ENCODE measurements around the gene CCDC7.
A peak's percentile ranks its signal among the peaks of the same experiment; 100 is the strongest.
"Not testable (repeated sequence)": the region's sequence is repeated elsewhere in the genome, so short reads cannot be mapped to it uniquely, and the experiment has no call there.

CCDC7 gene

DNA sequence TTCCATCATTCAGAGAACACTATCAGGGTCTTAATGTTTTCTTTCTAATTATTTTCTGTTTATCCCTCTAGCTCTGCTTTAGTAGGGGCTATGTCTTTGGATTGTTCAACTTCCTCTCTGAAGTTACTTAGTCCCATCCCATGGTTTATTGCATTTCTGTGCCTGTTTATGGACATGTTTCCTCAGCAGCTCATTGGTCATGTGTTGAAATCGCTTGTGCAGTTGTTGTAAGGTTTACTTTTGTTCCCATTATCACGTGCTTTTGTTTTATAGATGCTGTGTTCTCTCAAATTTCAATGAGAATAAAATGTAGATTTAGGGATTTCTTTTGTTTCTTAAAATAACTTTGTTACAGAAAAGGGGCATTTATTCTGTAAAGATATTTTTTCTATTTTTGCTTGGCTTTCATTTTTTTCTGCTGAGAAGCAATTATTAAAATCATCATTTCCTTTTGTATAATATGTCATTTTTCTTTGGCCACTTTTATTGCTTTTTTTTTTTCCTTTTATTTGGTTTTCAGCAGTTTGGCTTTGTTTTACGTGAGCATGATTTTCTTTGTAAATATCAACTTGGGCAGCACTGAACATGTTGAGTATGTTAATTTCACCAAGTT is 110.9 kb downstream of the CCDC7 start:
- TF ChIP-seq, protein P1, sequence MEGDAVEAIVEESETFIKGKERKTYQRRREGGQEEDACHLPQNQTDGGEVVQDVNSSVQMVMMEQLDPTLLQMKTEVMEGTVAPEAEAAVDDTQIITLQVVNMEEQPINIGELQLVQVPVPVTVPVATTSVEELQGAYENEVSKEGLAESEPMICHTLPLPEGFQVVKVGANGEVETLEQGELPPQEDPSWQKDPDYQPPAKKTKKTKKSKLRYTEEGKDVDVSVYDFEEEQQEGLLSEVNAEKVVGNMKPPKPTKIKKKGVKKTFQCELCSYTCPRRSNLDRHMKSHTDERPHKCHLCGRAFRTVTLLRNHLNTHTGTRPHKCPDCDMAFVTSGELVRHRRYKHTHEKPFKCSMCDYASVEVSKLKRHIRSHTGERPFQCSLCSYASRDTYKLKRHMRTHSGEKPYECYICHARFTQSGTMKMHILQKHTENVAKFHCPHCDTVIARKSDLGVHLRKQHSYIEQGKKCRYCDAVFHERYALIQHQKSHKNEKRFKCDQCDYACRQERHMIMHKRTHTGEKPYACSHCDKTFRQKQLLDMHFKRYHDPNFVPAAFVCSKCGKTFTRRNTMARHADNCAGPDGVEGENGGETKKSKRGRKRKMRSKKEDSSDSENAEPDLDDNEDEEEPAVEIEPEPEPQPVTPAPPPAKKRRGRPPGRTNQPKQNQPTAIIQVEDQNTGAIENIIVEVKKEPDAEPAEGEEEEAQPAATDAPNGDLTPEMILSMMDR (conservative IDR thresholded peaks at IDR 0.05; ENCODE audit: control insufficient read depth, insufficient read depth, low read depth, low read length), result no peak
- H3K4me3 ChIP-seq (ENCODE audit: control insufficient read depth, low read depth, low read length), result no peak overlapping the region
- DNase-seq (ENCODE audit: low read depth), result no peak

DNA sequence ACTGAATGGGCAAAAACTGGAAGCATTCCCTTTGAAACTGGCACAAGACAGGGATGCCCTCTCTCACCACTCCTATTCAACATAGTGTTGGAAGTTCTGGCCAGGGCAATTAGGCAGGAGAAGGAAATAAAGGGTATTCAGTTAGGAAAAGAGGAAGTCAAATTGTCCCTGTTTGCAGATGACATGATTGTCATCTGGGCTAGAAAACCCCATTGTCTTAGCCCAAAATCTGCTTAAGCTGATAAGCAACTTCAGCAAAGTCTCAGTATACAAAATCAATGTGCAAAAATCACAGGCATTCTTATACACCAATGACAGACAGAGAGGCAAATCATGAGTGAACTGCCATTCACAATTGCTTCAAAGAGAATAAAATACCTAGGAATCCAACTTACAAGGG is 116.8 kb downstream of the CCDC7 start:
- DNase-seq (ENCODE audit: low read depth); H3K4me3 ChIP-seq (ENCODE audit: control insufficient read depth, low read depth, low read length): not testable (repeated sequence)

DNA sequence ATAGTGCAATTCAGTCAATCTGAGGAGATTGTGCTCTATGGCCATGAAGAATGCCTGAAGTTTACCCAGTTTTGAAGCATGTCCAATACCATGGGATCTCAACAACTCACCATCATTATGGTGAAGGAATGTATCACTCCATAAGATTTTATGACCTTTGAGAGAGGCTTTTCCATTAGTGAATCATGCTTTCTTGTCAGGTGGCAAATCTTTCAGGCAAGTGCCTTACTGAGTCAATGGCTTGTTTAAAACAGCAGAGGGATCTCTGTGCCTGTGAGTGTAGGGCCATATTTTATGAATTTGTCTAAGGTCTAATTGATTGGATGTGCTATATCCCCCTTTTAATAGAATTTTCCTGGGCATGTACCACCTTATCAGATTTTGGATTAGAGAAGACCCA is 131.5 kb downstream of the CCDC7 start:
- TF ChIP-seq, protein P1 (conservative IDR thresholded peaks at IDR 0.05; ENCODE audit: control insufficient read depth, insufficient read depth, low read depth, low read length), result no peak
- DNase-seq (ENCODE audit: low read depth), result peak; percentile 5
- H3K4me3 ChIP-seq (ENCODE audit: control insufficient read depth, low read depth, low read length), result no peak overlapping the region

DNA sequence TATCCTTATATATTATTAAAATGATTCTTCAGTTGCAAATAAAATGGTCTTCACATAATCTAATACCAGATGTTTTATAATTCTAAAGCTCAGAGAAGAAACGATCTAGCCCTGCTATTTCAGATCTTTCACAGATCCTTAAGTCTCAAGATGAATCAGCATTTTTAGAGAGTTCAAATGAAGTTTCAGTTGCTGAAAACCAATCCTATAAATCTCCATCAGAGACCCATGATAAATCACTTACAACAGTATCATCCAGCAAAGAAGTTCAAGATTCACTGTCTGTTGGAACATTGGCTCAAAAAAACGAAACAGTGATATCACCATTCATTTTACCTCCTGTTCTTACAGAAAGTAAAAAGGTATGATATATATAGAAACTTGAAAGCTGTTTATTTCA is 137.0 kb downstream of the CCDC7 start:
- TF ChIP-seq, protein P1 (conservative IDR thresholded peaks at IDR 0.05; ENCODE audit: control insufficient read depth, insufficient read depth, low read depth, low read length), result no peak
- DNase-seq (ENCODE audit: low read depth), result peak; percentile 0
- no peak overlapping the region for H3K4me3 ChIP-seq (ENCODE audit: control insufficient read depth, low read depth, low read length)

DNA sequence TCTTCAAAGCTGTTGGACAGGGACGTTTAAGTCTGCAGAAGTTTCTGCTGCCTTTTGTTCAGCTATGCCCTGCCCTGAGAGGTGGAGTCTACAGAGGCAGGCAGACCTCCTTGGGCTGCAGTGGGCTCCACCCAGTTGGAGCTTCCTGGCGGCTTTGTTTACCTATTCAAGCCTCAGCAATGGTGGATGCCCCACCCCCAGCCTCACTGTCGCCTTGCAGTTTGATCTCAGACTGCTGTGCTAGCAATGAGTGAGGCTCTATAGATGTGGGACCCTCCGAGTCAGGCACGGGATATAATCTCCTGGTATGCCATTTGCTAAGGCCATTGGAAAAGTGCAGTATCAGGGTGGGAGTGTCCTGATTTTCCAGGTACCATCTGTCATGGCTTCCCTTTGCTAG is 152.1 kb downstream of the CCDC7 start:
- not testable (repeated sequence) for H3K4me3 ChIP-seq (ENCODE audit: control insufficient read depth, low read depth, low read length)

DNA sequence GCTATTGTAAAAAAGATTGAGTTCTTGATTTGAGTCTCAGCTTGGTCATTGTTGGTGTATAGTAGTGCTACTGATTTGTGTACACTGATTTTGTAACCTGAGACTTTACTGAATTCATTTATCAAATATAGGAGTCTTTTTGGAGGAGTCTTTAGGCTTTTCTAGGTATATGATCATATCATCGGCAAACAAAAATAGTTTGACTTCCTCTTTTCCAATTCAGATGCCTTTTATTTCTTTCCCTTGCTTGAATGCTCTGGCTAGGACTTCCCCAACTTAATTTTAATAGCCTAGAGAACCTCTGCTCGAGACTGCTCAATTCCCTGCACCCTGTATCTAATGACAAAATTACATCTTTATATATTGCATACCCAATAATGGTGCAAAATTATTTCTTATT is 154.4 kb downstream of the CCDC7 start:
- TF ChIP-seq, protein P1 (conservative IDR thresholded peaks at IDR 0.05; ENCODE audit: control insufficient read depth, insufficient read depth, low read depth, low read length), result no peak
- DNase-seq (ENCODE audit: low read depth), result no peak
- H3K4me3 ChIP-seq (ENCODE audit: control insufficient read depth, low read depth, low read length), result no peak overlapping the region

More for the DNA sequence above, 152.1 kb downstream of the CCDC7 start:
- DNase-seq (ENCODE audit: low read depth), result not testable (repeated sequence)

DNA sequence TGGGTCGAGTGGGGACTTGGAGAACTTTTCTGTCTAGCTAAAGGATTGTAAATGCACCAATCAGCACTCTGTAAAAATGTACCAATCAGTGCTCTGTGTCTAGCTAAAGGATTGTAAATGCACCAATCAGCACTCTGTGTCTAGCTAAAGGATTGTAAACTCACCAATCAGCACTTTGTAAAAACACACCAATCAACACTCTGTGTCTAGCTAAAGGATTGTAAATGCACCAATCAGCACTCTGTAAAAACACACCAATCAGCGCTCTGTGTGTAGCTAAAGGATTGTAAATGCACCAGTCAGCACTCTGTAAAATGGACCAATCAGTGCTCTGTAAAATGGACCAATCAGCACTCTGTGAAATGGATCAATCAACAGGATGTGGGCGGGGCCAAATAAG is 155.6 kb downstream of the CCDC7 start:
- not testable (repeated sequence) for DNase-seq (ENCODE audit: low read depth)

DNA sequence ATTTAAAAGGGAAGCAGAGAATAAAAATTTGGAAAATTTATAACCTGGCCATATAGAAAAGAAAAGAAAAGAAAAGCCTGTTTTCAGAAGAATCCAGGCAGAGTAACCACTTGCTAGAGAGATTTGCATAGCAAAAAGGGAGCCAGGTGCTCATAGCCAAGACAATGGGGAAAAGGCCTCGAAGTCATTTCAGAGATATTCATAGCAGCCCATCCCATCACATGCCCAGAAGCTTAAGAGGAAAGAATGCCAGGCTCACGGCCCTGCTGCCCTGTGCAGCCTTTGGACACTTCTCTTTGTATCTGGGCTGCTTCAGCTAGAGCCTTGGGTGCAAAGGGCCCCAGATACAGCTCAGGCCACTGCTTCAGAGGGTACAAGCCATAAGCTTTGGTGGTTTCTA is 159.8 kb downstream of the CCDC7 start:
- DNase-seq (ENCODE audit: low read depth), result no peak
- H3K4me3 ChIP-seq (ENCODE audit: control insufficient read depth, low read depth, low read length), result no peak overlapping the region
- TF ChIP-seq, protein P1 (conservative IDR thresholded peaks at IDR 0.05; ENCODE audit: control insufficient read depth, insufficient read depth, low read depth, low read length), result no peak

More for the DNA sequence above, 155.6 kb downstream of the CCDC7 start:
- not testable (repeated sequence) for H3K4me3 ChIP-seq (ENCODE audit: control insufficient read depth, low read depth, low read length)

DNA sequence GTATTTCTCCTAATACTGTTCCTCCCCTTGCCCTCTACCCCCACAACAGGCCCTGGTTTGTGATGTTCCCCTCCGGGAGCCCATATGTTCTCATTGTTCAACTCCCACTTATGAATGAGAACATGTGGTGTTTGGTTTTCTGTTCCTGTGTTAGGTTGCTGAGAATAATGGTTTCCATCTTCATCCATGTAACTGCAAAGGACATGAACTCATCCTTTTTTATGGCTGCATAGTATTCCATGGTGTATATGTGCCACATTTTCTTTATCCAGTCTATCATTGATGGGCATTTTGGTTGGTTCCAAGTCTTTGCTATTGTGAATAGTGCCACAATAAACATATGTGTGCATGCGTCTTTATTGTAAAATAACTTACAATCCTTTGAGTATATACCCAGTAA is 164.6 kb downstream of the CCDC7 start:
- DNase-seq (ENCODE audit: low read depth); H3K4me3 ChIP-seq (ENCODE audit: control insufficient read depth, low read depth, low read length): not testable (repeated sequence)

Measured in fibroblast of mammary gland (primary cell).